ENCODE data around the gene ZMYND19. TPM values are rescaled to one million over a fixed set of nuclear protein-coding genes. Genes with fewer than 3 reads are reported as not detected.

The ZMYND19 gene
- total RNA-seq, 4 donors from 2014 or later, result 9.5 to 22.1 (median 11.7) TPM

DNA sequence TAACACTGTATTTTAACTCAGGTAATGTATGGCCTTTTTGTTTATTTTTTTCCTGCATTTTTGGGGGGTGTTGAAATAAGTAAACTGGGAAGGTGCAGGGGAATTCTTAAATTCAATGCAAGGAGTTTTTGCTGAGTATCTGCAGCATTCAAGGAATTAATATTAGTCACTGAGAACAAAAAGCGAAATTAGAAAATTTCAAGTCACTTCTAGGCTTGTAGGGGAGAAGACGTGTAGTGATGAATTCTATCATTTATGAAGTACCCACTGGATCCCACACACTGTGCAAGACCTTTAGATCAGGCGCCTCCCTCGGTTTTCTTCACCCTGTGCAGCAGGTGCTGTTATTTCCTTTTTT, 29.7 kb upstream of the ZMYND19 start:
- ATAC-seq (ENCODE audit: low FRiP score), result no peak
- TF ChIP-seq, protein P1, sequence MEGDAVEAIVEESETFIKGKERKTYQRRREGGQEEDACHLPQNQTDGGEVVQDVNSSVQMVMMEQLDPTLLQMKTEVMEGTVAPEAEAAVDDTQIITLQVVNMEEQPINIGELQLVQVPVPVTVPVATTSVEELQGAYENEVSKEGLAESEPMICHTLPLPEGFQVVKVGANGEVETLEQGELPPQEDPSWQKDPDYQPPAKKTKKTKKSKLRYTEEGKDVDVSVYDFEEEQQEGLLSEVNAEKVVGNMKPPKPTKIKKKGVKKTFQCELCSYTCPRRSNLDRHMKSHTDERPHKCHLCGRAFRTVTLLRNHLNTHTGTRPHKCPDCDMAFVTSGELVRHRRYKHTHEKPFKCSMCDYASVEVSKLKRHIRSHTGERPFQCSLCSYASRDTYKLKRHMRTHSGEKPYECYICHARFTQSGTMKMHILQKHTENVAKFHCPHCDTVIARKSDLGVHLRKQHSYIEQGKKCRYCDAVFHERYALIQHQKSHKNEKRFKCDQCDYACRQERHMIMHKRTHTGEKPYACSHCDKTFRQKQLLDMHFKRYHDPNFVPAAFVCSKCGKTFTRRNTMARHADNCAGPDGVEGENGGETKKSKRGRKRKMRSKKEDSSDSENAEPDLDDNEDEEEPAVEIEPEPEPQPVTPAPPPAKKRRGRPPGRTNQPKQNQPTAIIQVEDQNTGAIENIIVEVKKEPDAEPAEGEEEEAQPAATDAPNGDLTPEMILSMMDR (IDR thresholded peaks at IDR 0.05), result no peak
- no peak for DNase-seq (ENCODE audit: low spot score)

DNA sequence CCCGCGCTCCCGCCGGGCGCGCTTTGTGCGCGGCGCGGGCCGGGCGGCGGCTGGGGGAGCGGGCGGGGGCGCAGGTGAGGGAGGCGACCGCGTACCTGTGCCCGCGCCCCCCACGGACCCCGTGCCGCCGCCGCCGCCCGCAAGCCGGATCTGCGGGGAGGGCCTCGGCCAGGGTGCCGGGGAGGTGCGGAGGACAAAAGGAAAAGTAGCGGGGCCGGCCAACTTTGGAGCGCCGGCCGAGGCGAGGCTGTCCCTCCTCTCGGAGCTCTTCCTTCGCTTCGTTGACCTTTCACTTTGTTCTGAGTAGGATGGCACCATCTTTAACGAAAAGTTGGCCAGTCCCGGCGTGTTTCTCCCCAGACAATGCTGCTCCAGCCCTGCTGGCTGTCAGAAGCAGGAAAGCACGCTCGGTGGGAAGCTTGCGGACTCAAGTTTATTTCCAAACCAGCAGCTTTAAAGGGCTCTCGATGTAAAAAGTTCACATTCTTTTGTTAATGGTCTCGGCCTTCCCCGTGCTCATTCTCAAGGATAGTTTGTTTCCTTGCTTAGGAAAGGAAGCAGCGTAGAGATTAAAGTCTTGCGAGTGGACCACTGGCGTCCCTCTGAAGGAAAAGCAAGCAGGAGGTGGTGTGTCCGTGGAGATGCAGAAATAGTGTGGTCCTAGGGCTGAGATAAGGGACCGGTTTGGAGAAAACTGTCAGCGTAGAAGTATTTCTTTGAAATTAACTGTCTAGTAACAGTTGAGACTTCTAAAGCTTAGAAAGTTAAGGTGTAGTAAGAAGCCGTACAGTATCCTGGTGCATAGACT, 29.1 kb upstream of the ZMYND19 start:
- TF ChIP-seq, protein P1 (IDR thresholded peaks at IDR 0.05), result no peak
- peak; percentile 45 for ATAC-seq (ENCODE audit: low FRiP score)
- no peak for DNase-seq (ENCODE audit: low spot score)

DNA sequence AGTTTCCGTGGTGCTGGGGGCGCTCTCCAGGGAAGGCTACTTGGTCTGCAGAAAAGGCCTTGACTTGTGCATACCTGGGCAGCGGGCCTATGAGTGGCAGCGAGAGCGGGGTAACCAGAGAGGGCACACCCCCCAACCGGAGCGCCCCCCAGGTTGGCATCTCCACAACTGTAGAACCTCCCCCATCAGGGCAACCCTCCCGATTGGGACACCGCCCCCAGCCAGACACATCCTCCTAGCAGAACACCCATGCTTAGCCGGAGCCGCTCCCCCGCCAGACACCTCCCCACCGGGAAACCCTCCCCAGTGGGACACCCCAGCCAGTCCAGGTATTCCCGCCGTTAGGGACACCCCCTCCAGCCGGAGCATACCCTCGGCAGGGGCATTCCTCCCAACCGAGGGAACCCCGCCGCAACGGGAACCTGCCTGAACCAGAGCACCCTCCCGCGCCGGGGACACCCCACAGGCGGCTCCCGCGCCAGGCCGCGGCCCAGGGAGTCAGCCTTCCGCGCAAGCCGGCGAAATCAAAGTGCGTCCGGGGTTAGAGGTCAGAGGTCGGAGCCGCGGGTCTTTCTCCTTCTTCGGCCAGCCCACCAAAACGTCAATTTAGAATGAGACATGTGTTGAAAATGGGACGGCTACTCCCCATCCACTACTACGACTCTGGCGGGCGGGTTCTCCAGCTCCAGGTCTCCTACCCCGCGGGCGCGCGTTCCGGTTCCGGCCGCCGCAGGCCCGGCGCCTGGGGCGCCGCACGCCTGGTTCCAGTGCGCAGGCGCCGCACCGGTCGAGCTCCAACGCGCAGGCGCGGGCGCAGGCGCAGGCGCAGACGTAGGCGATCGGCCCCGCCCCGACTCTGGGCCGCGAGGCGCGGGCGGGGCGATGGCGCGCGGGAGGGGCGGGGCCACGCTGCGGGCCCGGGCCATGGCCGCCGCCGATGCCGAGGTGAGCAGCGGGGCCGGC, 28.1 kb upstream of the ZMYND19 start, which contains the start of gene EHMT1:
Gene EHMT1 (plus strand): TSS at position 901 of the 963 bp plus-strand sequence. CDS start 24 bp downstream, at position 925.
- TF ChIP-seq, protein P1 (IDR thresholded peaks at IDR 0.05), result no peak
- ATAC-seq (ENCODE audit: low FRiP score) (peak; percentile 92), DNase-seq (ENCODE audit: low spot score) (peak; percentile 39)

DNA sequence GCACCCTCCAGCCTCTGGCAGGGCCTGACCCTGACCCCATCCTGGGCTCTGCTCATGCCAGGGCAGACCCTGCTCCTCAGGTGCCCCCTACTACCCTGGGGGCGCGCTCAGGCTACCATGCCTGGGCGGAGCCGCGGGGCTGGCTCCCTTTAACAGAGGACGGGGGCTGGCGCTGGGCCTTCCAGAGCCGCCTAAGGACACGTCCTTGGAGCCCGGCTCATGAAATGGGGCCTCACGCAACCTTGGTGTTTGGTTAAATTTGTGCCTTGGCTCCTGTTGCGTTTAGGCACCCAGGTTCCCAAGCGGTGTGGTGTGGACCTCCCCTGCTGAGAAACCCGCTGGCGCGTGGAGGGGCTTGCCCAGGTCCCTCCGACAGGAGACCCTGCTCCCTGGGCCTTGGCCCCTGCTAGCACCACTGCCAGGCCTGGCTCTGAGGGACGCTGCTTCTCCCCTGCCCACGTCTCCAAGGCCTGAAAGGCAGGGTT, 25.1 kb upstream of the ZMYND19 start:
- DNase-seq (ENCODE audit: low spot score) (no peak), ATAC-seq (ENCODE audit: low FRiP score) (no peak)
- TF ChIP-seq, protein P1 (IDR thresholded peaks at IDR 0.05), result no peak

DNA sequence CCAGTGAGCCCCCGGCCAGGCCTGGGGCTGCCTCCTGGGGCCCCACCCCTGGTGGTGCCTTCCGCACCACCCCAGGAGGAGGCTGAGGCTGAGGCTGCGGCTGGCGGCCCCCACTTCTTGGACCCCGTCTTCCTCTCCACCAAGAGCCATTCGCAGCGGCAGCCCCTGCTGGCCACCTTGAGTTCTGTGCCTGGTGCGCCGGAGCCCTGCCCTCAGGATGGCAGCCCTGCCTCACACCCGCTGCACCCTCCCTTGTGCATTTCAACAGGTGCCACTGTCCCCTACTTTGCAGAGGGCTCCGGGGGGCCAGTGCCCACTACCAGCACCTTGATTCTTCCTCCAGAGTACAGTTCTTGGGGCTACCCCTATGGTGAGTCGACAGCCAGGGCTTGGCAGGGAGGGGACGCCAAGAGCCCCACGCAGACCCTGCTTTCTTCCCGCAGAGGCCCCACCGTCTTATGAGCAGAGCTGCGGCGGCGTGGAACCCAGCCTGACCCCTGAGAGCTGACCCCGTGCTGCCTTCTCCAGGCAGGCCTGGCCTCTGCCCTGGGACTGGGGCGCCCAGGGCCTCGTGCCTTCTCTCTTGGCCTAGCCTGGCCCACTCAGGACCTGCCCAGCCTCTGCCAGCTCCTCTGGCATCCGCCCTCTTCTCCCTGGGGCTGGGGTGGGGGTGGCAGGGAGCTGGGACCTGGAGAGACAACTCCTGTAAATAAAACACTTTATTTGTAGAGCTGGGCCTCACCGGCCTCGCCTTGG, 24.5 kb upstream of the ZMYND19 start:
- DNase-seq (ENCODE audit: low spot score) (no peak), ATAC-seq (ENCODE audit: low FRiP score) (no peak)
- TF ChIP-seq, protein P1 (IDR thresholded peaks at IDR 0.05), result no peak

DNA sequence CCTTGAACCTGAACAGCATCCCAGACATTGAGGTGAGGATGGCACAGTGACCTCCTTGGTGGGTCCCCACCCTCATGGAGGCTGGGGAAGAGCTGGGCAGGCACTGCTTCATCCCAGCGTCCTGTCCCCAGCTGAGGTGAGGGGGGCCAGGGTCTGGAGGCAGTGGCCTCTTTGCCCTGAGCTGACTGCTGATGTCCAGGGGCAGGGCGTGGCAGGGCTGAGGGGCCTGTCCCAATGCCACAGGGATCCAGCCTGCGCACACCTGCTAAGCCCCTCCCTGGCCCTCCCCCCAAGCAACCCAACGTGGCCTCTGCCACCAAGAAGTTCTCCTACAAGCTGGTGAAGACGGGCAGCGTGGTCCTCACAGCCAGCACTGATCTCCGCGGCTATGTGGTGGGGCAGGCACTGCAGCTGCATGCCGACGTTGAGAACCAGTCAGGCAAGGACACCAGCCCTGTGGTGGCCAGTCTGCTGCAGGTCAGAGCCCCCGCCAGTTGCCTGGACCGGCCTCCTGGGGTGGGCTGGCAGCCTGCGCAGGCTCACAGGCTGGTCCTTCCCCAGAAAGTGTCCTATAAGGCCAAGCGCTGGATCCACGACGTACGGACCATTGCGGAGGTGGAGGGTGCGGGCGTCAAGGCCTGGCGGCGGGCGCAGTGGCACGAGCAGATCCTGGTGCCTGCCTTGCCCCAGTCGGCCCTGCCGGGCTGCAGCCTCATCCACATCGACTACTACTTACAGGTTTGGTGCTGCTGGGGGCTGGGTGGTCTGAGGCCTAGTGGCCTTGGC, 23.6 kb upstream of the ZMYND19 start:
- no peak for DNase-seq (ENCODE audit: low spot score)
- no peak for ATAC-seq (ENCODE audit: low FRiP score)
- TF ChIP-seq, protein P1 (IDR thresholded peaks at IDR 0.05), result no peak

Measured in omental fat pad (tissue), 4 donors.